HFFc6 (cell line): Measurements from ENCODE around the gene PTPRN2. TPM values are rescaled to one million over a fixed set of nuclear protein-coding genes. Genes with fewer than 3 reads are reported as not detected.

ENCODE experiments used
- DNase-seq: peaks from one replicate; pipeline ENCODE4 v3.0.0-alpha.2; 2018
- H3K27ac Mint-ChIP-seq: 2 replicates; pipeline ENCODE4 v1.8.0; 2020; ENCODE audit warnings: mild to moderate bottlenecking, mixed read lengths
- H3K27me3 Mint-ChIP-seq: 2 replicates; pipeline ENCODE4 v1.8.0; 2021; ENCODE audit warnings: mild to moderate bottlenecking, moderate library complexity, mixed read lengths; ENCODE audit not compliant: insufficient read depth
- H3K36me3 Mint-ChIP-seq: 2 replicates; pipeline ENCODE4 v1.8.0; 2021; ENCODE audit warnings: low read depth, mixed read lengths
- H3K4me1 Mint-ChIP-seq: 2 replicates; pipeline ENCODE4 v1.8.0; 2020; ENCODE audit warnings: low read depth, mixed read lengths
- H3K4me3 Mint-ChIP-seq: 2 replicates; pipeline ENCODE4 v1.8.0; 2020; ENCODE audit warnings: mild to moderate bottlenecking, moderate library complexity, mixed read lengths
- H3K9me3 Mint-ChIP-seq: 2 replicates; pipeline ENCODE4 v1.8.0; 2020; ENCODE audit warnings: mild to moderate bottlenecking, mixed read lengths
- CTCF ChIP-seq: fragments of 200-600 bp; sonication (generic); IDR thresholded peaks from 2 replicates; pipeline ENCODE4 v1.5.0; 2021; ENCODE audit warnings: antibody characterized with exemption, mild to moderate bottlenecking
- total RNA-seq, 6 experiments: library from RNA; stranded (reverse); fragmentation: NEBNext Ultra II Directional; extraction: Animal tissue kit (Norgen Biotek cat#: 25700); gene quantifications; 2 replicates in 1 of 6; 3 replicates in 5 of 6; pipeline ENCODE4 v1.2.3, GENCODE V29; 2021

The PTPRN2 gene
- total RNA-seq, 6 experiments from 2014 or later = 0.05 to 0.27 (median 0.23) TPM

GRCh38 chr7:158586499-158587161, 993 bp downstream of the PTPRN2 start:
- Mint-ChIP-seq H3K4me3 (no peak overlapping the region), H3K4me1 (no peaks in the 10 kb centered on the region), H3K27me3 (peaks cover 19% of the 10 kb centered on the region), H3K36me3 (no peaks in the 10 kb centered on the region), H3K9me3 (no peaks in the 10 kb centered on the region; the same call in 1 of the 2 replicates), H3K27ac (no peak overlapping the region)
- no peak for DNase-seq
- no peak for TF ChIP-seq CTCF

GRCh38 chr7:158585721-158586498, 1.7 kb downstream of the PTPRN2 start:
- Mint-ChIP-seq H3K36me3 (no peaks in the 10 kb centered on the region), H3K4me3 (no peak overlapping the region; the same call in 1 of the 2 replicates), H3K4me1 (no peaks in the 10 kb centered on the region), H3K27me3 (peaks cover 19% of the 10 kb centered on the region), H3K27ac (no peak overlapping the region), H3K9me3 (no peaks in the 10 kb centered on the region; the same call in 1 of the 2 replicates)
- no peak for DNase-seq
- no peak for TF ChIP-seq CTCF

GRCh38 chr7:158584407-158584806, 3.2 kb downstream of the PTPRN2 start:
- no peak overlapping the region for H3K27ac Mint-ChIP-seq
- peaks cover 12% of the 10 kb centered on the region; the same call in 1 of the 2 replicates for H3K9me3 Mint-ChIP-seq
- no peak for TF ChIP-seq CTCF
- DNase-seq = no peak
- no peaks in the 10 kb centered on the region for H3K4me1 Mint-ChIP-seq
- peaks cover 19% of the 10 kb centered on the region for H3K27me3 Mint-ChIP-seq
- no peaks in the 10 kb centered on the region for H3K36me3 Mint-ChIP-seq
- no peak overlapping the region for H3K4me3 Mint-ChIP-seq

- Mint-ChIP-seq H3K36me3 (no peaks in the 10 kb centered on the region), H3K27ac (no peak overlapping the region), H3K9me3 (peaks cover 16% of the 10 kb centered on the region), H3K4me3 (no peak overlapping the region), H3K27me3 (peaks cover 19% of the 10 kb centered on the region), H3K4me1 (no peaks in the 10 kb centered on the region)
- no peak for DNase-seq
- no peak for TF ChIP-seq CTCF
Observed at GRCh38 chr7:158583810-158584209, 3.8 kb downstream of the PTPRN2 start.

GRCh38 chr7:158583143-158583542, 4.5 kb downstream of the PTPRN2 start:
- Mint-ChIP-seq H3K4me3 (no peak overlapping the region), H3K27me3 (peaks cover 19% of the 10 kb centered on the region), H3K4me1 (no peaks in the 10 kb centered on the region), H3K36me3 (no peaks in the 10 kb centered on the region), H3K9me3 (peaks cover 16% of the 10 kb centered on the region), H3K27ac (no peak overlapping the region)
- DNase-seq = no peak
- TF ChIP-seq CTCF = no peak
